Measurements from ENCODE around the gene VCY1B. TPM values are rescaled to one million over a fixed set of nuclear protein-coding genes. Genes with fewer than 3 reads are reported as not detected.
"Not testable (repeated sequence)": the region's sequence is repeated elsewhere in the genome, so short reads cannot be mapped to it uniquely, and the experiment has no call there.

Gene VCY1B
- total RNA-seq (not detected), total RNA-seq (0 reads per million in 172 experiments)
- polyA plus RNA-seq (2013, experiment 1 of 2), result not detected
- not detected for polyA plus RNA-seq (2013, experiment 2 of 2)

DNA sequence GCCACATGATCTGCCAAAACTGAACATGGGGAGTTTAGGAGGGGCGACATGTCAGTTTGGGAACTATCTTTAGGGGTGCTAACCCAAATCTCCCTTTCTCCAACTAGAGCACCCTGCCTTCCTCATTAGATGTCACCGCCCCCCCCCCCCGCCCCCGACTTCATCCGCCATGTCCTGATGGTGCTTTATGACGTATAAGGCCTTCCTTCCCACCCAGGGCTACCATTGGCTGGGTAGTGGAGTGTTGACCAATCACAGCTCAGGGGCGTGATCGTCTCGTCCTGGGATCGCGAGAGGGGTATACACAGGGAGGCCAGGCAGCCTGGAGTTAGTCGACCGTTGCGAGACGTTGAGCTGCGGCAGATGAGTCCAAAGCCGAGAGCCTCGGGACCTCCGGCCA is at the start of gene VCY1B:
TSS of gene VCY1B (plus strand) at position 301 of the 400 bp plus-strand sequence. CDS start at position 364, 63 bp downstream.
- H3K4me1 ChIP-seq (ENCODE audit: insufficient read depth, low read length); H3K4me1 Mint-ChIP-seq (ENCODE audit: low read depth); H3K4me3 Mint-ChIP-seq; CTCF ChIA-PET; H3K4me3 ChIP-seq (ENCODE audit: low read length); H3K27me3 ChIP-seq (ENCODE audit: control insufficient read depth in 1 of 2, insufficient read depth in 2 of 2, low read length in 2 of 2); H3K9me3 ChIP-seq (ENCODE audit: control insufficient read depth in 1 of 2, insufficient read depth in 1 of 2, low read length in 2 of 2); ATAC-seq (ENCODE audit: poor library complexity); DNase-seq; H3K36me3 Mint-ChIP-seq (ENCODE audit: low read depth); H3K9me3 Mint-ChIP-seq; H3K27ac ChIP-seq (ENCODE audit: low read depth in 1 of 2, low read length in 2 of 2); H3K36me3 ChIP-seq (ENCODE audit: insufficient read depth, low read length); H3K27me3 Mint-ChIP-seq; H3K27ac Mint-ChIP-seq; POLR2A ChIA-PET; intact Hi-C loops (cut with DNase I, micrococcal nuclease): not testable (repeated sequence)

DNA sequence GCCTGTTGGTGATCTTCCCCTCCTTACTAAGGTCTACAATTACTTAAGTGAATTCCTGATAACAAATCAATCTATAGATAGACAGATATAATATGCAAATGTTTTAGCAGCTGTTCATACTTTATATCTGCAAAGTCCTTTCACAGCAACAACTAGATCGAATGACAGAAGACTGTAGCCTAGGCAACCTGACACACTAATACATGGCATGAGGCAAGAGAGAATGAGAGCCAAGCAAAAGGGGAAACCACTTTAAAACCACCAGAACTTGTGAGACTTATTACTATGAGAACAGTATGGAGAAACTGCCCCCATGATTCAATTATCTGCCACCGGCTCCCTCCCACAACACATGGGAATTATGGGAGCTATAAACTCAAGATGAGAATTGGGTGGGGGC is 44.1 kb upstream of the VCY1B start:
- CTCF ChIA-PET; H3K27me3 Mint-ChIP-seq; H3K4me1 Mint-ChIP-seq (ENCODE audit: low read depth); H3K4me3 Mint-ChIP-seq; H3K27me3 ChIP-seq (ENCODE audit: control insufficient read depth in 1 of 2, insufficient read depth in 2 of 2, low read length in 2 of 2); DNase-seq; POLR2A ChIA-PET; H3K9me3 Mint-ChIP-seq; H3K36me3 ChIP-seq (ENCODE audit: insufficient read depth, low read length); H3K27ac ChIP-seq (ENCODE audit: low read depth in 1 of 2, low read length in 2 of 2); H3K4me1 ChIP-seq (ENCODE audit: insufficient read depth, low read length); H3K9me3 ChIP-seq (ENCODE audit: control insufficient read depth in 1 of 2, insufficient read depth in 1 of 2, low read length in 2 of 2); ATAC-seq (ENCODE audit: poor library complexity); H3K4me3 ChIP-seq (ENCODE audit: low read length); intact Hi-C loops (cut with DNase I, micrococcal nuclease); H3K27ac Mint-ChIP-seq; H3K36me3 Mint-ChIP-seq (ENCODE audit: low read depth): not testable (repeated sequence)

DNA sequence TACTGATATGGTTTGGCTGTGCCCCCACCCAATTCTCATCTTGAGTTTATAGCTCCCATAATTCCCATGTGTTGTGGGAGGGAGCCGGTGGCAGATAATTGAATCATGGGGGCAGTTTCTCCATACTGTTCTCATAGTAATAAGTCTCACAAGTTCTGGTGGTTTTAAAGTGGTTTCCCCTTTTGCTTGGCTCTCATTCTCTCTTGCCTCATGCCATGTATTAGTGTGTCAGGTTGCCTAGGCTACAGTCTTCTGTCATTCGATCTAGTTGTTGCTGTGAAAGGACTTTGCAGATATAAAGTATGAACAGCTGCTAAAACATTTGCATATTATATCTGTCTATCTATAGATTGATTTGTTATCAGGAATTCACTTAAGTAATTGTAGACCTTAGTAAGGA is 25.6 kb upstream of the VCY1B start:
- POLR2A ChIA-PET; CTCF ChIA-PET; H3K36me3 ChIP-seq (ENCODE audit: insufficient read depth, low read length); H3K4me3 ChIP-seq (ENCODE audit: low read length); H3K9me3 ChIP-seq (ENCODE audit: control insufficient read depth in 1 of 2, insufficient read depth in 1 of 2, low read length in 2 of 2); H3K27ac Mint-ChIP-seq; H3K27me3 ChIP-seq (ENCODE audit: control insufficient read depth in 1 of 2, insufficient read depth in 2 of 2, low read length in 2 of 2); H3K4me3 Mint-ChIP-seq; ATAC-seq (ENCODE audit: poor library complexity); H3K36me3 Mint-ChIP-seq (ENCODE audit: low read depth); DNase-seq; H3K27me3 Mint-ChIP-seq; H3K9me3 Mint-ChIP-seq; intact Hi-C loops (cut with DNase I, micrococcal nuclease); H3K4me1 Mint-ChIP-seq (ENCODE audit: low read depth); H3K27ac ChIP-seq (ENCODE audit: low read depth in 1 of 2, low read length in 2 of 2); H3K4me1 ChIP-seq (ENCODE audit: insufficient read depth, low read length): not testable (repeated sequence)

DNA sequence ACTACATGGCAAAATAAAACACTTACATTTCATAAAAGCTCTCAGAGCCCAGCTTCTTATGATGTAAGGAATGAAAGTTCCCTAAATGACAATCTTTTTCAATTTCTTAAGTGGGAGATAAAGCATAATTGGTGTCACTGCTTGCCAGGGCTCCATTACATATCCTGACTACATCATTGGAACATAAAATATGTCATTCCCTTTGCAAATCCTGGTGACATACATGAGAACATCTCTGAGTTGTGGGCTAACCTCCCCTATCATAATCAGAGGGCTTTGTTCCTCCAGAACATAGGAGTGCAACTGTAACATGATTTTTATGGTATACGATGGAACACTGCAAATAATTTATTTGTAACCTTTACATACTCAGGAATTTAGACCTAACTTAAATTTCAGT is 29.9 kb downstream of the VCY1B start:
- CTCF ChIA-PET, result no interaction called here
- H3K4me1 ChIP-seq (ENCODE audit: insufficient read depth, low read length), result no peaks in the 10 kb centered on the region
- H3K4me3 ChIP-seq (ENCODE audit: low read length), result no peak overlapping the region
- H3K27ac ChIP-seq (ENCODE audit: low read depth in 1 of 2, low read length in 2 of 2), result no peak overlapping the region
- intact Hi-C loops (cut with DNase I, micrococcal nuclease), result no loop called here
- Mint-ChIP-seq H3K4me3 (no peak overlapping the region), H3K27ac (no peak overlapping the region), H3K36me3 (ENCODE audit: low read depth) (no peaks in the 10 kb centered on the region), H3K4me1 (ENCODE audit: low read depth) (no peaks in the 10 kb centered on the region), H3K27me3 (no peaks in the 10 kb centered on the region), H3K9me3 (no peaks in the 10 kb centered on the region)
- no peak for ATAC-seq (ENCODE audit: poor library complexity)
- POLR2A ChIA-PET, result interaction anchor here (0.6 kb wide), 1 partner anchor 26 kb away, joined by 3 read pairs; no protein-coding TSS in a partner anchor
- DNase-seq, result no peak
- H3K9me3 ChIP-seq (ENCODE audit: control insufficient read depth in 1 of 2, insufficient read depth in 1 of 2, low read length in 2 of 2), result no peaks in the 10 kb centered on the region
- TF ChIP-seq, protein P1, sequence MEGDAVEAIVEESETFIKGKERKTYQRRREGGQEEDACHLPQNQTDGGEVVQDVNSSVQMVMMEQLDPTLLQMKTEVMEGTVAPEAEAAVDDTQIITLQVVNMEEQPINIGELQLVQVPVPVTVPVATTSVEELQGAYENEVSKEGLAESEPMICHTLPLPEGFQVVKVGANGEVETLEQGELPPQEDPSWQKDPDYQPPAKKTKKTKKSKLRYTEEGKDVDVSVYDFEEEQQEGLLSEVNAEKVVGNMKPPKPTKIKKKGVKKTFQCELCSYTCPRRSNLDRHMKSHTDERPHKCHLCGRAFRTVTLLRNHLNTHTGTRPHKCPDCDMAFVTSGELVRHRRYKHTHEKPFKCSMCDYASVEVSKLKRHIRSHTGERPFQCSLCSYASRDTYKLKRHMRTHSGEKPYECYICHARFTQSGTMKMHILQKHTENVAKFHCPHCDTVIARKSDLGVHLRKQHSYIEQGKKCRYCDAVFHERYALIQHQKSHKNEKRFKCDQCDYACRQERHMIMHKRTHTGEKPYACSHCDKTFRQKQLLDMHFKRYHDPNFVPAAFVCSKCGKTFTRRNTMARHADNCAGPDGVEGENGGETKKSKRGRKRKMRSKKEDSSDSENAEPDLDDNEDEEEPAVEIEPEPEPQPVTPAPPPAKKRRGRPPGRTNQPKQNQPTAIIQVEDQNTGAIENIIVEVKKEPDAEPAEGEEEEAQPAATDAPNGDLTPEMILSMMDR (IDR thresholded peaks at IDR 0.05), result no peak
- no peaks in the 10 kb centered on the region for H3K27me3 ChIP-seq (ENCODE audit: control insufficient read depth in 1 of 2, insufficient read depth in 2 of 2, low read length in 2 of 2)
- H3K36me3 ChIP-seq (ENCODE audit: insufficient read depth, low read length), result no peaks in the 10 kb centered on the region

Other genes starting within 250 kb of the VCY1B start
- not detected for gene VCY, start 69.8 kb upstream of the VCY1B start, total RNA-seq